Calu3 (cell line): ENCODE measurements around the gene SMPD2. TPM values are rescaled to one million over a fixed set of nuclear protein-coding genes. Genes with fewer than 3 reads are reported as not detected.
A peak's percentile ranks its signal among the peaks of the same experiment; 100 is the strongest.
"Not testable (repeated sequence)": the region's sequence is repeated elsewhere in the genome, so short reads cannot be mapped to it uniquely, and the experiment has no call there.

Experiments used
- BruUV-seq: library from RNA; stranded (reverse); fragments of 400-500 nt; replicated peaks from 2 replicates; lab custom pipeline; 2021; lab: Mats Ljungman, UMichigan
- CTCF ChIA-PET: fragments of 300-600 bp; sonication (Branson Sonifier 250); formaldehyde crosslinking; loops from one replicate; lab custom pipeline; 2022; ENCODE audit warnings: antibody characterized with exemption; lab: Charles Lee
- DNase-seq: peaks from one replicate; pipeline ENCODE4 v3.0.0; 2022
- H3K27ac Mint-ChIP-seq: one replicate; pipeline ENCODE4 v1.8.0; 2022; ENCODE audit warnings: mixed read lengths; ENCODE audit not compliant: unreplicated experiment
- H3K27me3 Mint-ChIP-seq: one replicate; pipeline ENCODE4 v1.8.0; 2022; ENCODE audit warnings: mixed read lengths; ENCODE audit not compliant: unreplicated experiment
- H3K36me3 Mint-ChIP-seq: one replicate; pipeline ENCODE4 v1.8.0; 2022; ENCODE audit warnings: mild to moderate bottlenecking, moderate library complexity, mixed read lengths; ENCODE audit not compliant: insufficient read depth, unreplicated experiment
- H3K4me1 Mint-ChIP-seq: one replicate; pipeline ENCODE4 v1.8.0; 2022; ENCODE audit warnings: mild to moderate bottlenecking, low read depth, mixed read lengths; ENCODE audit not compliant: unreplicated experiment
- H3K4me3 Mint-ChIP-seq: one replicate; pipeline ENCODE4 v1.8.0; 2022; ENCODE audit warnings: mild to moderate bottlenecking, low read depth, moderate library complexity, mixed read lengths; ENCODE audit not compliant: unreplicated experiment
- H3K9me3 Mint-ChIP-seq: one replicate; pipeline ENCODE4 v1.8.0; 2022; ENCODE audit warnings: low read depth, mixed read lengths; ENCODE audit not compliant: unreplicated experiment
- intact Hi-C: fragments of 100-400 bp; cut with micrococcal nuclease; formaldehyde crosslinking; loops from one replicate; pipeline ENCODE4 v1.10.0; 2022; ENCODE audit not compliant: unreplicated experiment
- total RNA-seq: library from RNA; stranded (reverse); gene quantifications from 2 replicates; pipeline ENCODE4 v1.2.3, GENCODE V29; 2022
- TF ChIP-seq, protein P1 (sequence below): fragments of 200-600 bp; IDR thresholded peaks from one replicate; pipeline ENCODE4 v1.8.0; 2022; ENCODE audit warnings: antibody characterized with exemption; ENCODE audit not compliant: unreplicated experiment

The SMPD2 gene
- total RNA-seq, 1 experiment from 2014 or later, result 17.3 TPM

DNA sequence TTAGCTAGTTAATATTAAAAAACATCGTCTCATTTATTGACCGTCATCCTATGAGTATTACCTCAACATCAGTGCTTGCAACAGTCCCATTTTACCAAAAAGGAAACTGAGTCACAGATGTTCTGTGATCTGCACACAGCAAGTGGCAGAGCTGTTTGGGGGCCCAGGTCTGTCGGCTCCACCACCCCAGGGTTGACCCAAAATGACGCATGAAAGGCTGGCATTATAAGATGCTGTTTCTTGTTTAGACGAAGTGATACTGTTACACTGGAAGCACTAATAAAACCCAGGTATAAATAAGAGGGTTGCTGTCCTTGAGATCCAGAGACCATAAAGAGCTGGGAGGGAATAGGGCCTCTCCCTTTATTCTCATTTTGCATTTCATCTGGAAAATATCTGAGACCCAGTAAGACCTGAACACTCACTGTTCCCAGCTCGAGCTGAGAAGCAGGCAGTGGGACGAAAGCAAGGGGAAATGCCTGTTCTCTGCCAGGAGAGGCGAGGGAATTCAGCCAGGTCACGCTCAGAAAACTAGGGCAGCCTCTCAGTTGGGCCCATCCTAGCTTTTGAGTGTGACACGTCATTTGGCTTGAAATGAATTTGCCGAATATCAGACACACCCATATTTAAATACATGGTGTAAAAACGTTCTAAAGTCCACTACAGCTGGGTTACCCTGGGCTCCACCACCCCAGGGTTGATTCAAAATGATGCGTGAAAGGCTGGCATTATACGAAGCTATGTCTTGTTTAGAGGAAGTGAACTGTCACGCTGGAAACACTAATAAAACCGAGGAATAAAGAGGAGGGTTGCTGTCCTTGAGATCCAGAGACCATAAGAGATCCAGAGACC lies 16.4 kb downstream of the SMPD2 start:
- intact Hi-C loops, result no loop called here
- BruUV-seq, result no TSS peak
- Mint-ChIP-seq H3K9me3 (no peaks in the 10 kb centered on the region), H3K27ac (no peak overlapping the region), H3K36me3 (peaks cover 34% of the 10 kb centered on the region), H3K4me1 (peaks cover 15% of the 10 kb centered on the region), H3K4me3 (peak overlapping the region; percentile 95), H3K27me3 (no peaks in the 10 kb centered on the region)
- no peak for DNase-seq
- TF ChIP-seq, protein P1, sequence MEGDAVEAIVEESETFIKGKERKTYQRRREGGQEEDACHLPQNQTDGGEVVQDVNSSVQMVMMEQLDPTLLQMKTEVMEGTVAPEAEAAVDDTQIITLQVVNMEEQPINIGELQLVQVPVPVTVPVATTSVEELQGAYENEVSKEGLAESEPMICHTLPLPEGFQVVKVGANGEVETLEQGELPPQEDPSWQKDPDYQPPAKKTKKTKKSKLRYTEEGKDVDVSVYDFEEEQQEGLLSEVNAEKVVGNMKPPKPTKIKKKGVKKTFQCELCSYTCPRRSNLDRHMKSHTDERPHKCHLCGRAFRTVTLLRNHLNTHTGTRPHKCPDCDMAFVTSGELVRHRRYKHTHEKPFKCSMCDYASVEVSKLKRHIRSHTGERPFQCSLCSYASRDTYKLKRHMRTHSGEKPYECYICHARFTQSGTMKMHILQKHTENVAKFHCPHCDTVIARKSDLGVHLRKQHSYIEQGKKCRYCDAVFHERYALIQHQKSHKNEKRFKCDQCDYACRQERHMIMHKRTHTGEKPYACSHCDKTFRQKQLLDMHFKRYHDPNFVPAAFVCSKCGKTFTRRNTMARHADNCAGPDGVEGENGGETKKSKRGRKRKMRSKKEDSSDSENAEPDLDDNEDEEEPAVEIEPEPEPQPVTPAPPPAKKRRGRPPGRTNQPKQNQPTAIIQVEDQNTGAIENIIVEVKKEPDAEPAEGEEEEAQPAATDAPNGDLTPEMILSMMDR, result no peak
- CTCF ChIA-PET, result interaction anchor here (0.5 to 1.7 kb wide), 5 partner anchors 17 to 91 kb away, joined by 3 to 4 read pairs (median 3); partner anchors contain the start of genes PPIL6 and SMPD2

DNA sequence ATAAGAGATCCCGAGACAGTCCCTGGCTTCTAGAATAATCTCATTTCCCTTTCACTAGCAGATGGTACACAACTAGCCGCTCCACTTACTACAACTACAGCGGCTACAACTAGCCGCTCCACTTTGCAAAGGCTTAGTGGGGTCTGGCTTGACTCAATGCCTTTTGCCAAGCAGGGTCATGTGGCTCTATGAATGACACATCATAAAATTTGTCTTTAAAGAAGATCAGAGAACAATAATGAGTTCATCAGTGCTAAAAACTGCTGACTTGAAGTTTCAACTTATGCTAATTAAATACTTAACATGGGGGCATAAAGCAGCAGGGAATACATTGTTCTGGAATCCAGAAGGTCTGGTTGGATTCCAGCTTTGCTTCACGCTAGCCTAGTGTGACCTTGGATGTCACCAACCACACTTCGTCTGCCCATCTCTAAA lies 17.1 kb downstream of the SMPD2 start:
- Mint-ChIP-seq H3K27me3 (no peaks in the 10 kb centered on the region), H3K9me3 (no peaks in the 10 kb centered on the region), H3K27ac (no peak overlapping the region), H3K36me3 (peaks cover 37% of the 10 kb centered on the region), H3K4me3 (no peak overlapping the region), H3K4me1 (peaks cover 15% of the 10 kb centered on the region)
- intact Hi-C loops, result no loop called here
- CTCF ChIA-PET, result interaction anchor here (0.6 kb wide), 1 partner anchor 90 kb away, joined by 3 read pairs; no protein-coding TSS in a partner anchor
- TF ChIP-seq, protein P1, result no peak
- DNase-seq, result no peak
- no TSS peak for BruUV-seq

DNA sequence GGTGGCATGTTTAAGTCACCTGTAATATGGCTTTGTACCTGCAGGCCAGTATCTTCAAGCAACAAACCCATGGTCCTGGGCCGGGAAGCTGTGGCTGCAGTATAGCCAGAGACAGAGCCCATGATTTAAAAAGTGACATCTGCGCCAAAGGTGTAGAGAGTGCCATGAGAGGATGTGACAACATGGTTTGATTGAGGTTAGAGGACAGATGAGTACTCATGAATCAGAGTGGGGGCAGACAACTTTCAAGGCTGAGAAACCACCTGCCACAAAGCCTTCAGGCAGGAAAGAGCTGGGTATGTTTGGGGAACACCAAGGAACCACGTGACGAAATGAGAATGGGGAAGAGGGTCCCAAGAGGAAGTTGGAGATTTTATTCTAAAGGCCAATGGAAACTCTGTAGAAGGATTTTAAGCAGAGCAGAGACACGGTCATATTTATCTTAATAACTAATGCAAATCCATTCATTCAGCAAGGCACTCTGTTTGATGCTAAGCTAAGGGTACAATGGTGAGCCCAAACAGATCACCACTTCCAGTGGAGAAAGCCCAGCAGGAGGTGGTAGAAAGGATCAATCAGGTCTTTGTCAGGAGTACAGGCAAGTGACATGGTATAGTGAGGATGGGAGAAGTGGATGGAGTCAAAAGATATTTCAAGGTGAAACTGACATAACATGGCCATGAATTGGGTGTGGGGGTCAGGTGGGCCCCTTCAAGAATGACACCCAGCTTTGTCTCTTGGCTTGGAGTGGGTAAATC lies 18.4 kb downstream of the SMPD2 start:
- Mint-ChIP-seq H3K27ac (no peak overlapping the region), H3K4me1 (peaks cover 15% of the 10 kb centered on the region), H3K27me3 (no peaks in the 10 kb centered on the region), H3K9me3 (no peaks in the 10 kb centered on the region), H3K36me3 (peaks cover 33% of the 10 kb centered on the region), H3K4me3 (no peak overlapping the region)
- no peak for DNase-seq
- intact Hi-C loops, result no loop called here
- BruUV-seq, result no TSS peak
- TF ChIP-seq, protein P1, result no peak
- CTCF ChIA-PET, result interaction anchor here (0.6 kb wide), 2 partner anchors 21 to 585 kb away, joined by 3 to 4 read pairs; no protein-coding TSS in a partner anchor

DNA sequence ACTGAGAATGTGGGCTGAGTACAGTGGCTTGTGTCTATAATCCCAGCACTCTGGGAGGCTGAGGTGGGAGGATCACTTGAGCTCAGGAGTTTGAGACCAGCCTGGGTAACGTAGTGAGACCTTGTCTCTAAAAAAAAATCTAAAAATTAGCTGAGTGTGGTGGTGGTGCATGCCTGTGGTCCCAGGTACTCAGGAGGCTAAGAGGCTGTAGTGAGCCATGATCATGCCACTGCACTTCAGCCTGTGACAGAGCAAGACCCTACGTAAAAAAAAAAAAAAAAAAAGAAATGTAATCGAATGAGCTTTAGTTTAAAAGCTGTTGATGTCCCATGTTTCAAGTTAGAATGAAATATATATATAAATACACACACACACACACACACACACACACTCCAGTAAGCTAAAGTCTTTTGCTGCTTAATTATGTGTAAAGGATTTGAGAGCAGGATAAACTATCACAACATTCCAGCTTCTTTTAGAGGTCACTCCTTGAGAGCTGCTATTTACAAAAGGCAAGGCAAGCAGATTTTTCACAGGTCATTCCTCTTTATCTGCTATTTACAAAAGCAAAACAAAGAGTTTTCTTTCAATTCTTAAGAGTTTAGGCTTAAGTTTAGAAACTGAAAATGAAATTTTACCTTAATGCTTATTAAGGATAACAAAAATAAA lies 19.8 kb downstream of the SMPD2 start:
- Mint-ChIP-seq H3K4me3 (no peak overlapping the region), H3K9me3 (no peaks in the 10 kb centered on the region)
- CTCF ChIA-PET, result interaction anchor here (0.6 to 0.7 kb wide), 2 partner anchors 78 to 90 kb away, joined by 3 read pairs; no protein-coding TSS in a partner anchor

DNA sequence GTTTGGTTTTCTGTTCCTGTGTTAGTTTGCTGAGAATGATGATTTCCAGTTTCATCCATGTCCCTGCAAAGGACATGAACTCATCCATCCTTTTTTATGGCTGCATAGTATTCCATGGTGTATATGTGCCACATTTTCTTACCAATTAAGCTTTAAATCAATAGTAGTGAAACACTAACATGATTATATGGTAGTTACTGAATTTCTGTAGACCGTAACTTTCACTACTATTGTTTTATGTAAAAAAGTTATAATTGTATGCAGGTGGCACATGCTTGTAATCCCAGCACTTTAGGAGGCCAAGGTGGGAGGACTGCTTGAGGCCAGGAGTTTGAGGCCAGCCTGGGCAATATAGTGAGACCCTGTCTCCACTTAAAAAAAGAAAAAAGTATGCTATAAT lies 20.7 kb downstream of the SMPD2 start:
- DNase-seq, intact Hi-C loops, H3K27me3 Mint-ChIP-seq, CTCF ChIA-PET, H3K4me3 Mint-ChIP-seq, H3K27ac Mint-ChIP-seq, H3K9me3 Mint-ChIP-seq, BruUV-seq: not testable (repeated sequence)
- peaks cover 28% of the 10 kb centered on the region for H3K36me3 Mint-ChIP-seq
- H3K4me1 Mint-ChIP-seq, result peaks cover 15% of the 10 kb centered on the region

More for the DNA sequence above, 19.8 kb downstream of the SMPD2 start:
- H3K36me3 Mint-ChIP-seq, result peaks cover 30% of the 10 kb centered on the region
- no TSS peak for BruUV-seq
- H3K4me1 Mint-ChIP-seq, result peaks cover 15% of the 10 kb centered on the region
- H3K27me3 Mint-ChIP-seq, result no peaks in the 10 kb centered on the region
- no peak overlapping the region for H3K27ac Mint-ChIP-seq
- no peak for DNase-seq
- TF ChIP-seq, protein P1, result no peak
- intact Hi-C loops, result no loop called here
